SK-N-SH (cell line): Measurements from ENCODE around the gene KCNMB3. TPM values are rescaled to one million over a fixed set of nuclear protein-coding genes. Genes with fewer than 3 reads are reported as not detected.

Experiments used
- CTCF ChIA-PET: fragments of 300-600, 350-600 bp; formaldehyde crosslinking; extraction: SDS; loops from one replicate; lab custom pipeline; 2021; lab: Yijun Ruan, JAX
- POLR2A ChIA-PET: fragments of 350-600 bp; sonication (Branson Sonifier 250); formaldehyde crosslinking; extraction: SDS; loops from one replicate; lab custom pipeline; 2020; ENCODE audit warnings: antibody characterized with exemption, inconsistent platforms; lab: Yijun Ruan, JAX
- DNase-seq: peaks from one replicate; pipeline ENCODE4 v3.0.0; 2012
- H2AFZ ChIP-seq: fragments of 200-600 bp; sonication (generic); 2 replicates; pipeline ENCODE4 v1.8.1; 2016; ENCODE audit warnings: antibody characterized with exemption, mild to moderate bottlenecking, low read depth
- H3F3A ChIP-seq: fragments of 200-600 bp; sonication (generic); replicated peaks from 2 replicates; pipeline ENCODE3; 2016; ENCODE audit warnings: antibody characterized with exemption, mild to moderate bottlenecking; ENCODE audit not compliant: insufficient read depth
- H3K27ac ChIP-seq, 2 experiments: fragments of 200-500 bp in 1 of 2; fragments of 200-600 bp in 1 of 2; sonication (Bioruptor generic) in 1 of 2; sonication (generic), shearing (Covaris generic) in 1 of 2; 2 replicates each; pipeline versions ENCODE4 v1.5.1 to v1.6.1; 2014 to 2016; ENCODE audit warnings: low read depth in 2 of 2, inconsistent platforms in 1 of 2, low read length in 1 of 2, mild to moderate bottlenecking in 1 of 2, mixed read lengths in 1 of 2
- H3K27me3 ChIP-seq: fragments of 200-600 bp; sonication (generic), shearing (Covaris generic); 2 replicates; pipeline ENCODE4 v1.6.1; 2016; ENCODE audit warnings: mixed run types; ENCODE audit not compliant: insufficient read depth
- H3K36me3 ChIP-seq, 2 experiments: fragments of 200-500 bp in 1 of 2; fragments of 200-600 bp in 1 of 2; sonication (Bioruptor generic) in 1 of 2; sonication (generic) in 1 of 2; replicated peaks in 1 of 2; 2 replicates each; pipeline versions ENCODE3 to v1.5.1; 2014 to 2016; ENCODE audit warnings: low read length in 1 of 2, mild to moderate bottlenecking in 1 of 2; ENCODE audit not compliant: insufficient read depth in 2 of 2, control insufficient read depth in 1 of 2
- H3K4me1 ChIP-seq, 2 experiments: fragments of 200-500 bp in 1 of 2; fragments of 200-600 bp in 1 of 2; sonication (Bioruptor generic) in 1 of 2; sonication (generic), shearing (Covaris generic) in 1 of 2; 2 replicates each; pipeline versions ENCODE4 v1.5.1 to v1.6.1; 2014 to 2016; ENCODE audit warnings: low read depth in 1 of 2, low read length in 1 of 2, mixed run types in 1 of 2; ENCODE audit not compliant: insufficient read depth in 2 of 2, control insufficient read depth in 1 of 2
- H3K4me2 ChIP-seq: fragments of 200-600 bp; sonication (generic), shearing (Covaris generic); 2 replicates; pipeline ENCODE4 v1.6.1; 2017; ENCODE audit warnings: mixed run types
- H3K4me3 ChIP-seq, 2 experiments: fragments of 200-500 bp in 1 of 2; fragments of 200-600 bp in 1 of 2; sonication (Bioruptor generic) in 1 of 2; sonication (generic), shearing (Covaris generic) in 1 of 2; 2 replicates each; pipeline versions ENCODE4 v1.5.1 to v1.8.1; 2014 to 2016; ENCODE audit warnings: low read depth in 2 of 2, inconsistent platforms in 1 of 2, low read length in 1 of 2, mild to moderate bottlenecking in 1 of 2, mixed read lengths in 1 of 2, moderate library complexity in 1 of 2
- H3K79me2 ChIP-seq: fragments of 200-600 bp; sonication (generic); 2 replicates; pipeline ENCODE4 v1.8.1; 2017; ENCODE audit warnings: mild to moderate bottlenecking; ENCODE audit not compliant: insufficient read depth
- H3K9ac ChIP-seq: fragments of 200-600 bp; sonication (generic); 2 replicates; pipeline ENCODE4 v1.6.1; 2017; ENCODE audit warnings: mixed run types
- H3K9me2 ChIP-seq: fragments of 200-600 bp; sonication (generic); 2 replicates; pipeline ENCODE4 v1.6.1; 2017; ENCODE audit warnings: mixed run types
- H3K9me3 ChIP-seq: fragments of 200-600 bp; sonication (generic); 2 replicates; pipeline ENCODE4 v1.6.1; 2017; ENCODE audit warnings: mixed run types, mild to moderate bottlenecking, moderate library complexity
- H4K20me1 ChIP-seq: fragments of 200-600 bp; sonication (generic); 2 replicates; pipeline ENCODE4 v1.6.1; 2017; ENCODE audit warnings: mild to moderate bottlenecking, mixed run types; ENCODE audit not compliant: insufficient read depth
- CHD2 ChIP-seq: fragments of 150-350 bp; IDR thresholded peaks from 2 replicates; pipeline ENCODE4 v1.6.1; 2018; ENCODE audit warnings: low read length; ENCODE audit not compliant: partially characterized antibody
- ELF1 ChIP-seq: IDR thresholded peaks from 2 replicates; pipeline ENCODE4 v1.4.0; 2012
- EZH2phosphoT487 ChIP-seq: fragments of 200-600 bp; sonication (generic); IDR thresholded peaks from 2 replicates; pipeline ENCODE4 v1.6.1; 2017; ENCODE audit warnings: low read depth, mixed run types, mild to moderate bottlenecking, antibody characterized with exemption, moderate library complexity, borderline replicate concordance
- FOSL2 ChIP-seq: IDR thresholded peaks from 2 replicates; pipeline ENCODE4 v1.4.0; 2012; ENCODE audit warnings: low read depth, mild to moderate bottlenecking, moderate library complexity, borderline replicate concordance
- FOXJ3 ChIP-seq: sonication (generic); formaldehyde crosslinking; IDR thresholded peaks from 2 replicates; pipeline ENCODE4 v1.5.1; 2020; ENCODE audit warnings: mild to moderate bottlenecking, missing genetic modification reagents
- FOXM1 ChIP-seq: IDR thresholded peaks from 2 replicates; pipeline ENCODE4 v1.4.0; 2012; ENCODE audit warnings: low read depth, mild to moderate bottlenecking
- GABPA ChIP-seq: IDR thresholded peaks from 2 replicates; pipeline ENCODE4 v1.4.0; 2012; ENCODE audit warnings: low read depth, mild to moderate bottlenecking
- JUND ChIP-seq: IDR thresholded peaks from 2 replicates; pipeline ENCODE4 v1.4.0; 2012
- NFIC ChIP-seq: IDR thresholded peaks from 2 replicates; pipeline ENCODE4 v1.4.0; 2012; ENCODE audit warnings: borderline replicate concordance
- POLR2AphosphoS5 ChIP-seq: IDR thresholded peaks from 2 replicates; pipeline ENCODE4 v1.6.1; 2012; ENCODE audit warnings: low read depth, low read length
- RAD21 ChIP-seq: IDR thresholded peaks from 2 replicates; pipeline ENCODE4 v1.6.1; 2012; ENCODE audit warnings: mild to moderate bottlenecking, low read length
- RCOR1 ChIP-seq: fragments of 150-350 bp; IDR thresholded peaks from 2 replicates; pipeline ENCODE4 v1.6.1; 2017; ENCODE audit warnings: antibody characterized with exemption, low read length
- SIN3A ChIP-seq: IDR thresholded peaks from 2 replicates; pipeline ENCODE4 v1.6.1; 2012; ENCODE audit warnings: low read depth, mild to moderate bottlenecking, low read length, moderate library complexity, borderline replicate concordance
- TEAD4 ChIP-seq: IDR thresholded peaks from 2 replicates; pipeline ENCODE4 v1.4.0; 2012; ENCODE audit warnings: mild to moderate bottlenecking, borderline replicate concordance; ENCODE audit not compliant: insufficient read depth
- YY1 ChIP-seq: IDR thresholded peaks from 2 replicates; pipeline ENCODE4 v1.4.0; 2012; ENCODE audit warnings: low read depth, mild to moderate bottlenecking
- WGBS: methylation state at CpG from one replicate; pipeline ENCODE4 v1.1.6; 2017; ENCODE audit warnings: low lambda C conversion rate; 5-methylcytosine and 5-hydroxymethylcytosine counted together
- polyA plus RNA-seq, 3 experiments: library from polyadenylated mRNA; depleted of rRNA; stranded (reverse); fragments of >200 nt; gene quantifications; 2 replicates each; pipeline ENCODE4 v1.2.3, GENCODE V29; 2012
- TF ChIP-seq, protein P1 (sequence below): IDR thresholded peaks from 2 replicates; pipeline ENCODE4 v1.4.0; 2012; ENCODE audit warnings: low read depth
- TF ChIP-seq, protein P2 (sequence below): IDR thresholded peaks from 2 replicates; pipeline ENCODE4; 2012
- TF ChIP-seq, protein P3 (sequence below): IDR thresholded peaks from 2 replicates; pipeline ENCODE4 v1.6.1; 2012; ENCODE audit warnings: mild to moderate bottlenecking, low read depth, low read length, moderate library complexity

Gene KCNMB3
- polyA plus RNA-seq, 1 of the 3 experiments (the other 2 are of a cell fraction) = 1.1 TPM

DNA sequence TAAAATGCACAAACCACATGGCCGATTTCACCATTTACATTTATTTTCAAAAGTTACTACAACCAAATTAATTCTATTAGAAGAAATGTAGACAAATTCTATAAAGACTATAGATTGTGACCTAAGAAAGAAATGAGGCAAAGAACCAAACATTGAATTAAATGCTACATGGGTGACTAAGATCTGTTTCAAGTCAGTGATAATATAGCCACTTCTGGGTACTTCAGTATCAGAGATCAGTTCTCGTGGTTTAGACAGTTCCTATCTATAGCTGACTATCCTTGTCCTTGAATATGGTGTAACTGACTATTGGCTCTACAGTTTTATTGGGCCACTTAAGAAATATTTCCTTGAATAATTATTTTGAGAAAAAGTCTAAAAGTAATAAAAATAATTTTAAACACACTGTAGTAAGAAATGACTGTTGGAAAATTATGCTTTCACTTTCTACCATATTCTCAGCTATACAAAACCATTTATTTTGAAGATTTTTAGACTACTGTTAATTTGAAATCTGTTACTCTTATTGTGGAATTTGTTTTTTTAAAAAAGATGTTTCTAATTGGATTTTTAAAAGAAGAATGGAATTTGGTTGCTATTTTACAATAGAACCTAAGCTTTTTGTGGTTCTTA is 14.1 kb downstream of the KCNMB3 start:
- H3F3A ChIP-seq = no peaks in the 10 kb centered on the region
- peaks cover 25 to 51% of the 10 kb centered on the region in 2 experiments for H3K36me3 ChIP-seq
- H3K4me1 ChIP-seq = no peaks in the 10 kb centered on the region
- POLR2A ChIA-PET = no interaction called here
- TF ChIP-seq CHD2 (no peak), TEAD4 (no peak), GABPA (no peak), RCOR1 (no peak), FOSL2 (no peak), ELF1 (no peak)
- TF ChIP-seq, protein P1, sequence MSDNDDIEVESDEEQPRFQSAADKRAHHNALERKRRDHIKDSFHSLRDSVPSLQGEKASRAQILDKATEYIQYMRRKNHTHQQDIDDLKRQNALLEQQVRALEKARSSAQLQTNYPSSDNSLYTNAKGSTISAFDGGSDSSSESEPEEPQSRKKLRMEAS = no peak
- H3K9me3 ChIP-seq = no peaks in the 10 kb centered on the region
- H2AFZ ChIP-seq = no peak overlapping the region
- H3K9ac ChIP-seq = no peak overlapping the region
- H3K79me2 ChIP-seq = no peaks in the 10 kb centered on the region
- no peak overlapping the region for H3K4me2 ChIP-seq
- no peaks in the 10 kb centered on the region for H3K27me3 ChIP-seq
- no peaks in the 10 kb centered on the region for H3K9me2 ChIP-seq
- no peaks in the 10 kb centered on the region for H4K20me1 ChIP-seq
- H3K27ac ChIP-seq = no peak overlapping the region
- DNase-seq = no peak
- CTCF ChIA-PET = no interaction called here
- H3K4me3 ChIP-seq = no peak overlapping the region
- WGBS = 93% methylated on average over 2 of the region's 2 CpGs

DNA sequence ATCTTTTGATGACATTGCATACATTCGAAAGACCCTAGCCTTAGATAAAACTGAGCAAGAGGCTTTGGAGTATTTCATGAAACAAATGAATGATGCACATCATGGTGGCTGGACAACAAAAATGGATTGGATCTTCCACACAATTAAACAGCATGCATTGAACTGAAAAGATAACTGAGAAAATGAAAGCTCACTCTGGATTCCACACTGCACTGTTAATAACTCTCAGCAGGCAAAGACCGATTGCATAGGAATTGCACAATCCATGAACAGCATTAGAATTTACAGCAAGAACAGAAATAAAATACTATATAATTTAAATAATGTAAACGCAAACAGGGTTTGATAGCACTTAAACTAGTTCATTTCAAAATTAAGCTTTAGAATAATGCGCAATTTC is 16.7 kb downstream of the KCNMB3 start:
- Histone ChIP-seq H3K4me3 (no peak overlapping the region), H3K9me3 (no peaks in the 10 kb centered on the region), H3K27ac (no peak overlapping the region), H4K20me1 (no peaks in the 10 kb centered on the region), H3K9me2 (no peaks in the 10 kb centered on the region), H3F3A (no peaks in the 10 kb centered on the region), H3K36me3 (peaks cover 42 to 63% of the 10 kb centered on the region in 2 experiments), H2AFZ (no peak overlapping the region), H3K4me2 (no peak overlapping the region), H3K27me3 (no peaks in the 10 kb centered on the region), H3K4me1 (no peaks in the 10 kb centered on the region), H3K9ac (no peak overlapping the region), H3K79me2 (no peaks in the 10 kb centered on the region)
- TF ChIP-seq FOXJ3 (no peak), SIN3A (no peak)
- TF ChIP-seq, protein P2, sequence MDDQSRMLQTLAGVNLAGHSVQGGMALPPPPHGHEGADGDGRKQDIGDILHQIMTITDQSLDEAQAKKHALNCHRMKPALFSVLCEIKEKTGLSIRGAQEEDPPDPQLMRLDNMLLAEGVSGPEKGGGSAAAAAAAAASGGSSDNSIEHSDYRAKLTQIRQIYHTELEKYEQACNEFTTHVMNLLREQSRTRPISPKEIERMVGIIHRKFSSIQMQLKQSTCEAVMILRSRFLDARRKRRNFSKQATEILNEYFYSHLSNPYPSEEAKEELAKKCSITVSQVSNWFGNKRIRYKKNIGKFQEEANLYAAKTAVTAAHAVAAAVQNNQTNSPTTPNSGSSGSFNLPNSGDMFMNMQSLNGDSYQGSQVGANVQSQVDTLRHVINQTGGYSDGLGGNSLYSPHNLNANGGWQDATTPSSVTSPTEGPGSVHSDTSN = no peak
- ChIA-PET CTCF (interaction anchor here (1.2 kb wide), 1 partner anchor 12 kb away, joined by 3 read pairs; no protein-coding TSS in a partner anchor), POLR2A (no interaction called here)
- 97% methylated on average over 4 of the region's 4 CpGs for WGBS
- no peak for DNase-seq

DNA sequence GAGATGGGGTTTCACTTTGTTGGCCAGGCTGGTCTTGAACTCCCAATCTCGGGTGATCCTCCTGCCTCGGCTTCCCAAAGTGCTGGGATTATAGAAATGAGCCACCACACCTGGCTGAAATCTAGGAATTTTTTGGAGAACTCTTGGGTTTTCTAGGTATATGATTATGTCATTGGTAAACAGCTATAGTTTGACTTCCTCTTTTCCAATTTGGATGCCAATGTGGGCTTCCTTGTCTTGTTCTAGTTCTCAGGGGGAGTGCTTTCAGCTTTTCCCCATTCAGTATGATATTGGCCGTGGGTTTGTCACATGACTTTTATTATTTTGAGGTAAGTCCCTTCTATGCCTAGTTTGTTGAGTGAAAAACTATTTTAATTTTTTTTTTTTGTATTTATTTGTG is 17.9 kb downstream of the KCNMB3 start:
- Histone ChIP-seq H3K79me2 (no peaks in the 10 kb centered on the region), H2AFZ (no peak overlapping the region), H3K4me1 (no peaks in the 10 kb centered on the region), H3K27ac (no peak overlapping the region), H4K20me1 (no peaks in the 10 kb centered on the region), H3K4me3 (no peak overlapping the region), H3K9ac (no peak overlapping the region), H3K4me2 (no peak overlapping the region), H3F3A (no peaks in the 10 kb centered on the region), H3K36me3 (peaks cover 51 to 64% of the 10 kb centered on the region in 2 experiments), H3K9me2 (no peaks in the 10 kb centered on the region), H3K27me3 (no peaks in the 10 kb centered on the region), H3K9me3 (no peaks in the 10 kb centered on the region)
- ChIA-PET CTCF (interaction anchor here (0.9 to 1.2 kb wide), 3 partner anchors 11 to 128 kb away, joined by 3 to 4 read pairs (median 4); no protein-coding TSS in a partner anchor), POLR2A (no interaction called here)
- DNase-seq = no peak
- 91% methylated on average over 3 of the region's 3 CpGs for WGBS
- TF ChIP-seq RAD21 = no peak
- TF ChIP-seq, protein P1 = no peak
- TF ChIP-seq NFIC = no peak
- no peak for TF ChIP-seq EZH2phosphoT487
- no peak for TF ChIP-seq ELF1
- no peak for TF ChIP-seq YY1
- no peak for TF ChIP-seq FOSL2
- TF ChIP-seq JUND = no peak
- TF ChIP-seq, protein P3, sequence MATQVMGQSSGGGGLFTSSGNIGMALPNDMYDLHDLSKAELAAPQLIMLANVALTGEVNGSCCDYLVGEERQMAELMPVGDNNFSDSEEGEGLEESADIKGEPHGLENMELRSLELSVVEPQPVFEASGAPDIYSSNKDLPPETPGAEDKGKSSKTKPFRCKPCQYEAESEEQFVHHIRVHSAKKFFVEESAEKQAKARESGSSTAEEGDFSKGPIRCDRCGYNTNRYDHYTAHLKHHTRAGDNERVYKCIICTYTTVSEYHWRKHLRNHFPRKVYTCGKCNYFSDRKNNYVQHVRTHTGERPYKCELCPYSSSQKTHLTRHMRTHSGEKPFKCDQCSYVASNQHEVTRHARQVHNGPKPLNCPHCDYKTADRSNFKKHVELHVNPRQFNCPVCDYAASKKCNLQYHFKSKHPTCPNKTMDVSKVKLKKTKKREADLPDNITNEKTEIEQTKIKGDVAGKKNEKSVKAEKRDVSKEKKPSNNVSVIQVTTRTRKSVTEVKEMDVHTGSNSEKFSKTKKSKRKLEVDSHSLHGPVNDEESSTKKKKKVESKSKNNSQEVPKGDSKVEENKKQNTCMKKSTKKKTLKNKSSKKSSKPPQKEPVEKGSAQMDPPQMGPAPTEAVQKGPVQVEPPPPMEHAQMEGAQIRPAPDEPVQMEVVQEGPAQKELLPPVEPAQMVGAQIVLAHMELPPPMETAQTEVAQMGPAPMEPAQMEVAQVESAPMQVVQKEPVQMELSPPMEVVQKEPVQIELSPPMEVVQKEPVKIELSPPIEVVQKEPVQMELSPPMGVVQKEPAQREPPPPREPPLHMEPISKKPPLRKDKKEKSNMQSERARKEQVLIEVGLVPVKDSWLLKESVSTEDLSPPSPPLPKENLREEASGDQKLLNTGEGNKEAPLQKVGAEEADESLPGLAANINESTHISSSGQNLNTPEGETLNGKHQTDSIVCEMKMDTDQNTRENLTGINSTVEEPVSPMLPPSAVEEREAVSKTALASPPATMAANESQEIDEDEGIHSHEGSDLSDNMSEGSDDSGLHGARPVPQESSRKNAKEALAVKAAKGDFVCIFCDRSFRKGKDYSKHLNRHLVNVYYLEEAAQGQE = no peak
- TF ChIP-seq FOXM1 = no peak
- no peak for TF ChIP-seq FOXJ3
- no peak for TF ChIP-seq POLR2AphosphoS5
